ENCODE measurements around the gene NDE1. TPM values are rescaled to one million over a fixed set of nuclear protein-coding genes. Genes with fewer than 3 reads are reported as not detected.
"Not testable (repeated sequence)": the region's sequence is repeated elsewhere in the genome, so short reads cannot be mapped to it uniquely, and the experiment has no call there.

Gene NDE1
- total and polyA plus RNA-seq, 4 donors, result 19.4 to 36.6 (median 30.1) TPM

GRCh38 chr16:15648135-15648730 lies 1.8 kb upstream of the NDE1 start:
- Histone ChIP-seq H3K27me3 (ENCODE audit: control insufficient read depth, insufficient read depth, low read length) (no peaks in the 10 kb centered on the region), H3K4me1 (ENCODE audit: control insufficient read depth, insufficient read depth, low read length) (peaks cover 21% of the 10 kb centered on the region), H3K27ac (ENCODE audit: low read depth, low read length) (no peak overlapping the region), H3K36me3 (ENCODE audit: control insufficient read depth, insufficient read depth, low read length) (peaks cover 3% of the 10 kb centered on the region), H3K9me3 (ENCODE audit: control insufficient read depth, insufficient read depth, low read length) (no peaks in the 10 kb centered on the region), H3K4me3 (ENCODE audit: low read depth, low read length) (no peak overlapping the region)
- WGBS (ENCODE audit: insufficient coverage), result 95% methylated on average over 8 of the region's 9 CpGs
- DNase-seq (ENCODE audit: low read depth in 4 of 6, low spot score in 6 of 6), result no peak

- H3K36me3 ChIP-seq (ENCODE audit: control insufficient read depth, insufficient read depth, low read length); H3K27me3 ChIP-seq (ENCODE audit: control insufficient read depth, insufficient read depth, low read length); DNase-seq (ENCODE audit: low read depth in 4 of 6, low spot score in 6 of 6); H3K9me3 ChIP-seq (ENCODE audit: control insufficient read depth, insufficient read depth, low read length): not testable (repeated sequence)
- Histone ChIP-seq H3K4me1 (ENCODE audit: control insufficient read depth, insufficient read depth, low read length) (peaks cover 21% of the 10 kb centered on the region), H3K4me3 (ENCODE audit: low read depth, low read length) (peak overlapping the region; percentile 44), H3K27ac (ENCODE audit: low read depth, low read length) (peak overlapping the region; percentile 86)
- WGBS (ENCODE audit: insufficient coverage), result 73% methylated on average over 13 of the region's 17 CpGs
Measured at GRCh38 chr16:15649311-15649710, 734 bp upstream of the NDE1 start.

GRCh38 chr16:15649727-15650018 lies 372 bp upstream of the NDE1 start:
- Histone ChIP-seq H3K4me3 (ENCODE audit: low read depth, low read length) (peak overlapping the region; percentile 44), H3K4me1 (ENCODE audit: control insufficient read depth, insufficient read depth, low read length) (peaks cover 21% of the 10 kb centered on the region), H3K9me3 (ENCODE audit: control insufficient read depth, insufficient read depth, low read length) (no peaks in the 10 kb centered on the region), H3K27me3 (ENCODE audit: control insufficient read depth, insufficient read depth, low read length) (no peaks in the 10 kb centered on the region), H3K27ac (ENCODE audit: low read depth, low read length) (peak overlapping the region; percentile 86), H3K36me3 (ENCODE audit: control insufficient read depth, insufficient read depth, low read length) (peaks cover 3% of the 10 kb centered on the region)
- no peak for DNase-seq (ENCODE audit: low read depth in 4 of 6, low spot score in 6 of 6)
- WGBS (ENCODE audit: insufficient coverage), result under 1% methylated on average over 14 of the region's 14 CpGs

DNA sequence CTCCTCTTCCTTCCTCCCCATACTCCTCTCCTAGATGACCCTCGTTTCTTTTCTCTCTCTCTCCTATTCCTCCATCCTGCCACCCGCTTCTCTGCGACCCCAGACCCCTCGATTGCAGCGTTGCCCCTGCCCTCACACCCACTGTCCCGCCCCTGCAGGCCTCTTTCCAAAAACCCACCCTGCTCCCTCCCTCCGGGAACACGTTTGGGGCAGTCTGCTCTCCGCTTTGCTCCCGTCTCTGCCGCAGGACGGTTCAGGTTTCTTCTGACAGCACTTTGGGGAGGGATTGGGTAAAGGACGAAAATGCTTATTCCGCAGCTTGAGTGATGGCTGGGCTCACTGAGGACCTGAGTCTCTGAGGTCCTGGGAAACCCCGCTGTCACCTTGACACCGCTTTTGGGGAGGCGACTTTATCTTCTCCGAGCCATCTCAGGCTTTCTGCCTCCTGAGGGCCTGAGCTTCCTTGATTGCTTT lies 690 bp downstream of the NDE1 start:
- H3K36me3 ChIP-seq (ENCODE audit: control insufficient read depth, insufficient read depth, low read length), result peaks cover 3% of the 10 kb centered on the region
- DNase-seq (ENCODE audit: low read depth in 4 of 6, low spot score in 6 of 6), result peak in 3 of 6 donors; percentile 6 to 49 (median 15)
- peak overlapping the region; percentile 84 for H3K4me3 ChIP-seq (ENCODE audit: low read depth, low read length)
- H3K27me3 ChIP-seq (ENCODE audit: control insufficient read depth, insufficient read depth, low read length), result no peaks in the 10 kb centered on the region
- peak overlapping the region; percentile 88 for H3K27ac ChIP-seq (ENCODE audit: low read depth, low read length)
- H3K4me1 ChIP-seq (ENCODE audit: control insufficient read depth, insufficient read depth, low read length), result peaks cover 21% of the 10 kb centered on the region
- no peaks in the 10 kb centered on the region for H3K9me3 ChIP-seq (ENCODE audit: control insufficient read depth, insufficient read depth, low read length)
- WGBS (ENCODE audit: insufficient coverage), result 2% methylated on average over 15 of the region's 18 CpGs

DNA sequence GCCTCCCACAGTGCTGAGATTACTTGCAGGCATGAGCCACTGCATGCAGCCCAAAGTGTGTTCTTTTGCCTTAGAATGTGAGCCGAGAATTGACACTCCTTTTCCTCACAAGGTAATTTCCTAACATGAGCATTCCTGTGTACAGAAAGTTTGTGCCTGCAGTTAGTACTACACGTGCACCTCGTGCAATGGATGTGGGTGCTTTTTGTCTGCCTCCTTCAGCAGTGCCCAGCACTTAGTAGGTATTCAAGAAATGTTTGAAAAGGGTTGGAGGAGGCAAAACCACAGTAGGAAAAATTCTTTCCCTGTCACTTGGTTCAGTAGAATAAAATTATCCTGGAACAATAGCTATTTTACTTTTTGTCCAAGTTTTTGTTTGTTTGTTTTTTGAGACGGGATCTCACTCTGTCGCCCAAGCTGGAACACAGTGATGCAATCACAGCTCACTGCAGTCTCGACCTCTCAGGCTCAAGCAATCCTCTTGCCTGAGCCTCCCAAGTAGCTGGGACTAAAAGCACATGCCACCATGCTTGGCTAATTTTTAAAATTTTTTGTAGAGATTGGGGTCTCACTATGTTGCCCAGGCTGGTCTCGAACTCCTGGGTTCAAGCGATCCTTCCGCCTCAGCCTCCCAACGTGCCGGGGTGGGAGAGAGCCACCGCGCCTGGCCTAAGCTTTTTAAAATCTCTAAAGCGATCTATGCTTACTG lies 2.4 kb downstream of the NDE1 start:
- 93% methylated on average over 5 of the region's 14 CpGs for WGBS (ENCODE audit: insufficient coverage)
- no peak for DNase-seq (ENCODE audit: low read depth in 4 of 6, low spot score in 6 of 6)
- Histone ChIP-seq H3K9me3 (ENCODE audit: control insufficient read depth, insufficient read depth, low read length) (no peaks in the 10 kb centered on the region), H3K27me3 (ENCODE audit: control insufficient read depth, insufficient read depth, low read length) (no peaks in the 10 kb centered on the region), H3K36me3 (ENCODE audit: control insufficient read depth, insufficient read depth, low read length) (peaks cover 3% of the 10 kb centered on the region), H3K4me3 (ENCODE audit: low read depth, low read length) (no peak overlapping the region), H3K27ac (ENCODE audit: low read depth, low read length) (peak overlapping the region; percentile 22), H3K4me1 (ENCODE audit: control insufficient read depth, insufficient read depth, low read length) (peaks cover 21% of the 10 kb centered on the region)

DNA sequence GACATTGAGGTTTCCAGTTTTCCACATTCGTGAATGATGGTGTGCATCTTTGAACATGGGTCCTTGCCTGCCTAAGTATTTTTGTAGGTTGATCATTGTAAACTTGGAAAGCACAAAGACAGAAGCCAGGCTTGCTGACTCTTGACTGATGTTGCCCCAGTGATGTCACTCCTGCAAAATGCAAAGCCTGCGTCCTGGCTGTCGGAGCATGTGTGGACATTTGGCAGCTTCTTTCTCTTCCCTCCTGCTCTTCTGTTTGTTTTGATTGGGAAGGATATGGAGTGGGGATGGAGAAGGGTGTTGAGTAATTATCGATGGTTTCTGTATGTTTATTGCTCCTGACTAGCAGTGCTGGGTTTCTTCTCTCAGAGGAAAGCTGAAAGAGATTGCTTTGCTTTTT lies 3.2 kb downstream of the NDE1 start:
- H3K36me3 ChIP-seq (ENCODE audit: control insufficient read depth, insufficient read depth, low read length), result peaks cover 3% of the 10 kb centered on the region
- 25% methylated on average over 3 of the region's 4 CpGs for WGBS (ENCODE audit: insufficient coverage)
- H3K4me1 ChIP-seq (ENCODE audit: control insufficient read depth, insufficient read depth, low read length), result peaks cover 21% of the 10 kb centered on the region
- H3K9me3 ChIP-seq (ENCODE audit: control insufficient read depth, insufficient read depth, low read length), result no peaks in the 10 kb centered on the region
- no peaks in the 10 kb centered on the region for H3K27me3 ChIP-seq (ENCODE audit: control insufficient read depth, insufficient read depth, low read length)
- peak overlapping the region; percentile 22 for H3K27ac ChIP-seq (ENCODE audit: low read depth, low read length)
- no peak overlapping the region for H3K4me3 ChIP-seq (ENCODE audit: low read depth, low read length)
- DNase-seq (ENCODE audit: low read depth in 4 of 6, low spot score in 6 of 6), result no peak

DNA sequence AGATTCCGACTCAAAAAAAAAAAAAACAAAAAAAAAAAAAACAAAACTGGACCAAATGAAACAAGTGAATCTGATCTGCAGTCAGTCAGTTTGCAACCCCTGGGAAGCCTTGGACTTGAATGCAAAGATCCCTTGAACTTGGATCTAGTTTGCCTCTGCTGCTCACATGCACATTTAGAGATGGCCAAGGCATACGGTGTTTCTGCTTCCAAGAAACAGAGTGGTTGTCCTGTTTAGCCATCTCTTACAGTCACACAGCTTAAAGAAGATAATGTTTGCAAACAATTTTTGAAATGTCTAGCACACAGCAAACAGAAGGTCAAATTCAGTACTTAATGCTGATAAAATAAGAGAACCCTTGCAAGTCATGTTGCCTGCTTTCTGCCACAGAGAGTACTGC lies 4.5 kb downstream of the NDE1 start:
- H3K27me3 ChIP-seq (ENCODE audit: control insufficient read depth, insufficient read depth, low read length), result no peaks in the 10 kb centered on the region
- no peak overlapping the region for H3K27ac ChIP-seq (ENCODE audit: low read depth, low read length)
- no peaks in the 10 kb centered on the region for H3K9me3 ChIP-seq (ENCODE audit: control insufficient read depth, insufficient read depth, low read length)
- WGBS (ENCODE audit: insufficient coverage), result no CpG with 5 or more reads among the region's 2 CpGs
- no peak overlapping the region for H3K4me3 ChIP-seq (ENCODE audit: low read depth, low read length)
- peaks cover 17% of the 10 kb centered on the region for H3K4me1 ChIP-seq (ENCODE audit: control insufficient read depth, insufficient read depth, low read length)
- peaks cover 3% of the 10 kb centered on the region for H3K36me3 ChIP-seq (ENCODE audit: control insufficient read depth, insufficient read depth, low read length)
- no peak for DNase-seq (ENCODE audit: low read depth in 4 of 6, low spot score in 6 of 6)

- H3K36me3 ChIP-seq (ENCODE audit: control insufficient read depth, insufficient read depth, low read length); H3K27ac ChIP-seq (ENCODE audit: low read depth, low read length); H3K27me3 ChIP-seq (ENCODE audit: control insufficient read depth, insufficient read depth, low read length); DNase-seq (ENCODE audit: low read depth in 4 of 6, low spot score in 6 of 6); H3K9me3 ChIP-seq (ENCODE audit: control insufficient read depth, insufficient read depth, low read length); H3K4me3 ChIP-seq (ENCODE audit: low read depth, low read length): not testable (repeated sequence)
- peaks cover 13% of the 10 kb centered on the region for H3K4me1 ChIP-seq (ENCODE audit: control insufficient read depth, insufficient read depth, low read length)
- no CpG with 5 or more reads among the region's 6 CpGs for WGBS (ENCODE audit: insufficient coverage)
Measured at GRCh38 chr16:15655561-15655960, 5.5 kb downstream of the NDE1 start.

DNA sequence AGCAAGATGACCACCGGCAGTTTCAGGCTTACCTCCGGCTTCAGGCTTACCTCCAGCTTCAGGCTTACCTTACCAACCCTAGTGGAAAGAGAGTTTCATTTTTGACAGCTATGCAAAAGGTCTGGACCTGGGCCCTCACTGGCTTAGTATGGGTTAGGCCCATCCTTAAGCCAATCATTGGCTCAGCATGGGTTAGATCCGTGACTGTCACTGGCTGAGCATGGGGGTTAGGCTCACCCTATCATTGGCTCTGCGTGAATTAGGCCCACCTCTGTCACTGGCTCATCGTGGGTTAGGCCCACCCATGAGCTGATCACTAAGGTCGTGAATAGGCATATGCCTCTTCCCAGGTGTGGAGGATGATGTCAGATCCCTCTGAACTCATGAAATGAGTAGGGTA lies 8.1 kb downstream of the NDE1 start:
- no peak overlapping the region for H3K27ac ChIP-seq (ENCODE audit: low read depth, low read length)
- DNase-seq (ENCODE audit: low read depth in 4 of 6, low spot score in 6 of 6), result no peak
- no peaks in the 10 kb centered on the region for H3K27me3 ChIP-seq (ENCODE audit: control insufficient read depth, insufficient read depth, low read length)
- WGBS (ENCODE audit: insufficient coverage), result 93% methylated on average over 2 of the region's 6 CpGs
- H3K4me3 ChIP-seq (ENCODE audit: low read depth, low read length), result no peak overlapping the region
- no peaks in the 10 kb centered on the region for H3K9me3 ChIP-seq (ENCODE audit: control insufficient read depth, insufficient read depth, low read length)
- peaks cover 7% of the 10 kb centered on the region for H3K36me3 ChIP-seq (ENCODE audit: control insufficient read depth, insufficient read depth, low read length)
- H3K4me1 ChIP-seq (ENCODE audit: control insufficient read depth, insufficient read depth, low read length), result no peaks in the 10 kb centered on the region

DNA sequence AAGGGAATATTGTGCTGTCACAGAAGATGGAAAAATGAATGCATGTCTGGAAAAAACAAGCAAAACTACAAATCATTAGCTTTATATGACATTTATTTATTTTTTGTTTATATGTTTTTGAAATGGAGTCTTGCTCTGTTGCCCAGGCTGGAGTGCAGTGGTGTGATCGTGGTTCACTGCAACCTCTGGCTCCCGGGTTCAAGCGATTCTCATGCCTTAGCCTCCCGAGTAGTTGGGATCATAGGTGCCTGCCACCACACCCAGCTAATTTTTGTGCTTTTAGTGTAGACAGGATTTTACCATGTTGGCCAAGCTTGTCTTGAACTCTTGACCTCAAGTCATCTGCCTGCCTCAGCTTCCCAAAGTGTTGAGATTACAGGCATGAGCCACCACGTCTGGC lies 8.5 kb downstream of the NDE1 start:
- Histone ChIP-seq H3K4me1 (ENCODE audit: control insufficient read depth, insufficient read depth, low read length) (no peaks in the 10 kb centered on the region), H3K4me3 (ENCODE audit: low read depth, low read length) (no peak overlapping the region), H3K36me3 (ENCODE audit: control insufficient read depth, insufficient read depth, low read length) (peaks cover 7% of the 10 kb centered on the region), H3K27ac (ENCODE audit: low read depth, low read length) (no peak overlapping the region), H3K27me3 (ENCODE audit: control insufficient read depth, insufficient read depth, low read length) (no peaks in the 10 kb centered on the region), H3K9me3 (ENCODE audit: control insufficient read depth, insufficient read depth, low read length) (no peaks in the 10 kb centered on the region)
- 93% methylated on average over 5 of the region's 5 CpGs for WGBS (ENCODE audit: insufficient coverage)
- no peak for DNase-seq (ENCODE audit: low read depth in 4 of 6, low spot score in 6 of 6)
